ENCODE data around the gene VILL.
A peak's percentile ranks its signal among the peaks of the same experiment; 100 is the strongest.

VILL gene

GRCh38 chr3:37945807-37946530 is 44.6 kb upstream of the VILL start:
- H3K27ac ChIP-seq: 0 out of 2 replicates have a peak overlapping the region, but pooled peaks have one; percentile 2
- TF ChIP-seq CTCF (conservative IDR thresholded peaks at IDR 0.05): no peak
- no peak for TF ChIP-seq ZFX (IDR thresholded peaks at IDR 0.05)

- no peak overlapping the region for H3K27ac ChIP-seq
- TF ChIP-seq ZFX (IDR thresholded peaks at IDR 0.05) (no peak), CTCF (conservative IDR thresholded peaks at IDR 0.05) (no peak)
Observed at GRCh38 chr3:37946531-37946889, 44.1 kb upstream of the VILL start.

DNA sequence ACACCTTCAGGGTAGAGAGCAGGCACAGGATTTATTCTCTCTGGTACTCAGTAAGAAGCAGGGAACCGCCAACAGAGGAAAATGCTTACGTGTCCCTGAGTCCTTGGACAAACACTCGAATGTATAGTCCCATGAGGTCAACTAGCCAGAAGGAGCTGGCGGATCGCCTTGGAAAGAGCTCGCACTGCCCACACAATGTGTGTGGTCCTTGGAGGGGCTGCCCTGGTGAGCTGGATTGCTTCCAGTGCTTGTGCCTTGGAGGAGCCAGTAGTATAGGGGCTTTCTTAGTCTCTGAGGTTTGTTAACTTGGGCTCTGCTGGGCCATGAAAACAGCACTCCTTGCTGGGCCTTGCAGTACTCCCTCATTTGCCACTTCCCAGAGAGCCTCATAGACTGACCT is 40.7 kb upstream of the VILL start:
- H3K27ac ChIP-seq: no peak overlapping the region
- TF ChIP-seq ZFX (IDR thresholded peaks at IDR 0.05): no peak
- TF ChIP-seq CTCF (conservative IDR thresholded peaks at IDR 0.05): no peak

DNA sequence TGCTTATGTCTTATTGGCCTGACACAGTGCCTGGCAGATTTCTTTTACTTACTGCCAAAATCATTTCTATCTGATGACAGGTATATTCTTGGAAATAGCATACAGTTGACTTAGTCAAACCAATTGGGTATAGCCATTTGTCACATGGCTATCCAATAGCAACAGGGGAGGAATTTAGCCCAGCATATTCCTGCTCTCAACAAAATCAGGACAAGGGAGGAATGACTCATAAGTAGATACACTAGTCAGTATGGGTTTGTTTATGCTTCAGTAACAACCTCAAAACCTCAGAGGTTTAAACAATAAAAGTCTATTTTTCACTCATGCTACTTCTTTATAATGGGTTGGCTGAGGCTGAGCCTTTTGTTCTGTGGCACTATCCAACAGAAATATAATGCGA is 38.0 kb upstream of the VILL start:
- TF ChIP-seq ZFX (IDR thresholded peaks at IDR 0.05) (no peak), CTCF (conservative IDR thresholded peaks at IDR 0.05) (no peak)
- no peak overlapping the region for H3K27ac ChIP-seq

DNA sequence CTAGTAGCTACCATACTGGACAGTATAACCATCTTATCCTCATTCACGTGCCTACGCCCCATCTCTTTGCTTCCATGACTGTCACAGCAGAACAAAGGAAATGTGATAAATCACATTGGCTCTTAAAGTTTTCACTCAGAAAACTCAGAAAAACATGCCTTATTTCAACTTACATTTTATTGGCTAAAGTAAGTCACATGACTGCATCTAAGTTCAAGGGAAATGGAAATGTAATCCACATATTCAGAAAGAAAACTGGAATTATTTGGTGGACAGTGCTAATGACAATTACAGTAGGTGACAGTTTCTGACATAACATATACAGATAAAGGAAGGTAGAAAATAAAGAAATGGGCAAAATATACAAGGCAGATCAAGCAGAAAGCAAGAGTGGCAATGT is 37.4 kb upstream of the VILL start:
- H3K27ac ChIP-seq: no peak overlapping the region
- no peak for TF ChIP-seq CTCF (conservative IDR thresholded peaks at IDR 0.05)
- TF ChIP-seq ZFX (IDR thresholded peaks at IDR 0.05): no peak

GRCh38 chr3:37953707-37954394 is 36.7 kb upstream of the VILL start:
- no peak for TF ChIP-seq CTCF (conservative IDR thresholded peaks at IDR 0.05)
- H3K27ac ChIP-seq: no peak overlapping the region

- TF ChIP-seq ZFX (IDR thresholded peaks at IDR 0.05) (no peak), CTCF (conservative IDR thresholded peaks at IDR 0.05) (no peak)
- H3K27ac ChIP-seq: no peak overlapping the region
Observed at GRCh38 chr3:37954881-37955280, 35.7 kb upstream of the VILL start.
